Measurements from ENCODE around the gene SCN5A.

SCN5A gene

DNA sequence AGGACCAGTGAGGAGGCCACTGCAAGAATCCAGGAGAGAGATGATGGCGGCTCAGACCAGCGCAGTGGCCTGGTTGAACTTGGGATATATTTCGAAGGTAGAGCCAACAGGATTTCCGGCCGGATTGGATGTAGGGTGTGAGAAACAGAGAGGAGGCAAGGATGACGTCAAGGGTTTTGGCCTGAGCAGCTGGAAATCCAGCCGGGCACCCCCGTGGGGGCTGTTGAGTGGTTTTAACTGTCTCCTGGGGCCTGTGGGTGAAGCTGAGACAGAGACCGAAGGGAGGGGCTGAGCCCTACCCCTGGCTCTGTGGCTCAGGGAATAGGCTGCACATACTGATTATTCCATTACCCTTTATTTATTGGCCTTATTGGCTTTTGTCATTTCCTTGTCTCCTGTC lies 107.7 kb downstream of the SCN5A start:
- DNase-seq (ENCODE audit: low spot score), result no peak

DNA sequence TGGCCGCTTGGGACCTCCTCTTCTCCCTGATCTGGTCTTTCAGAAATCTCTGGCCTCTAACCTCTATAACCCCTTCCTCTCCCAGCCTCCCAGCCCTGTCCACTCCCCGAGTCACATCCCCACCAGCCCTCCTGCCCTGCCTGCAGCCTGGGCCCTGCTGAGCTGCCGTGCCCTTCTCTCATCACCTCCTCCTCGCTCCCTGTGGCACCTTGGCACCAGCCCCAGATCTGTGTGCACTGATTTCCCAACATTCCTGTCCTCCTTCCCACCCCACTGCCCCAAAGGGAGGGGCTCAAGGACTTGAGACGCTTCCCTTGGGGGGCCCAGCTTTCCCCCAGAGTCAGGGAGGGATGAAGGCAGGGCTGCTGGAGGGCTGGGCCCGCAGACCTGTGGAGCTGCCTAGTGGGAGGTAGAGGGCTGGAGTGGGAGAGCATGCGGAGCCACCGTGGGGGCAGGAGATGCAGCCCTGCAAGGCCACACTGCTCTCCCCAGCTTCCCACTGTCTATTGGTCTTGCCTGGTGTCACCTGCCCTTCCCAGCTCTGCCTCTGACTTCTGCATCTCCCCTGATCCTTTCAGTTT lies 110.6 kb downstream of the SCN5A start:
- peak; percentile 32 for DNase-seq (ENCODE audit: low spot score)

DNA sequence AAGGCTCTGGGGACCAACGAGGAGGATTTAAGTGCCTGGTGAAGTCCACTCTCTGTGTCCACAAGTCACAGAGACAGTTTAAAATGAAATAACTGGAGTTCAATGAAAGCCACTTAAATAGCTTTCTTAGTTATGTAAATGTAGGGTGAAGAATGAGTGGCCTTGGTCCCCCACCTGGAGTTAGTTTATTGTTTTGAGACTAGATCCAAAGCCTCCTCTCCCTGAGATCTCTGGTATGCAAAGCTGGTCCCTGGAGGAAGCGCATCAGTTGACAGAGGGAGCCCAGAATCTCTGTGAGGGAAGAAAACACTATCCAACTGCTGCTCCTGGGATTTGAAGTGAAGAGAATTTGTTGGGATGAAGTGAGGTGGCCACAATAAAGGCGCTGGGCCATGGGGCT lies 112.8 kb downstream of the SCN5A start:
- peak; percentile 15 for DNase-seq (ENCODE audit: low spot score)

DNA sequence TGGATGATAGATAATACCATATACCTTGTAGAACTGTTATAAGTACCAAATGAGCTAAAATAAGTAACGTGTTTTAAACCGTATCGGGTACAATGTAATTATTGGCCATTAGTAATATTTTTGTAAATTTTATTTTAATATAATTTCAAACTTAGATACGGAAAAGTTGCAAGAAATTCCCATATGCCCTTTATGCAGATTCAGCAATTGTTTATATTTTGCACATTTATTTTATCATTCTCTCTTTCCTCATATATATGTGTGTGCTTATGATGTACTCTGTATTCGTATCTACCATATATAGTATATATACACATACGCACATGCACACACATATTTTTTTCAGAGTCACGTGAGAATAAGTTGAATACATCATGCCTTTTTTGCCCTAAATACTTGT lies 114.9 kb downstream of the SCN5A start:
- DNase-seq (ENCODE audit: low spot score), result no peak

DNA sequence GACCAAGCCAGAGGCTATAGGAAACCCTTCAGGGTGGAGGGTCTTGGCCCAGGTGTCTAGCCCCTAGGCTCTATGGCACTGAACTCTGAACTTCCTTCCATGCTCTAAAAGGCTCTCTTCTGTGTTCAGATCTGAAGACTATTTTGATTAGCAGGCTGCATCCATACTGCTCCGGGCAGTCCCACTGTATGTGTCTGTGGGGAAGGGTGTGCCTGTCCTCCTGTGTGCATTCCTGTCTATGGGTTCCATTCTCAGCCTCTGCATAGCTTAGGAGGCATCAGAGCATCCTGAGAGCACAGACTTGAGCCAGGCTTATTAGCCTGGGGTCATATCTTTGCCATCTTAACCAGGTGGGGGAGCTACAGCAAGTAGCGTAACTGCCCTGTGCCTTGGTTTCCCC lies 115.3 kb downstream of the SCN5A start:
- DNase-seq (ENCODE audit: low spot score), result peak; percentile 23

DNA sequence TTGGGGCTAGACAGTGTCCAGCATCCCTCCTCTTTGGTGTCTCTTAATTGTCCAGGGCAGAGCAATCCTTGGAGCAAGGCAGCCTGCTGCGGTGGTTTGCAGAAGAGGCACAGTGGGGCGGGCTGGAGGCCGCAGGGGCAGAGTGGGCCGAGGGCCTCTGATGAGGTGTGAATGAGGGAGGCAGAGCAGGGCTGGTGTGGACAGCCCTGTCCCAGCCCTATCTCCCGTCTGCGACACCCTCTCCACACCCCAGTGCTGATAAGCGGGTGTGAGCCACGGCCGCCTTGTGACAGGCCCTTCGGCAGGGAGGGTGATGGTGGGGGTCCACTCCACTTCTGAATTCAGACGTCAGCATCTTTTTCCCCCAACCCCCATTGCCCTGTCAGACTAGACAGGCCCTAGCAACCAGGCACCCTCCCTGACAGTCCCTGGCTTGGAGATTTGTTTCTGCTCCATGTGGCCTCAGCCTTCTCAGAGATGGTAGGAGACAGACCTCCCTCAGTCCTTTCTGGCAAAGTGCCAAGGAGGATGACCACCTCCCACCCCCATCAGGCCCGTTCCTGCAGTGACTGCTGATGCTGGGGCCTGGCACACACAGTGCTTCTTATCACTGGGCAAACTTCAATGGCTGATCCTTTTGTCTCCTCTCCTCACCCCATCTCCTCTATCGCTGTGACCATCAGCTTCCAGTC lies 116.1 kb downstream of the SCN5A start:
- peak; percentile 34 for DNase-seq (ENCODE audit: low spot score)

DNA sequence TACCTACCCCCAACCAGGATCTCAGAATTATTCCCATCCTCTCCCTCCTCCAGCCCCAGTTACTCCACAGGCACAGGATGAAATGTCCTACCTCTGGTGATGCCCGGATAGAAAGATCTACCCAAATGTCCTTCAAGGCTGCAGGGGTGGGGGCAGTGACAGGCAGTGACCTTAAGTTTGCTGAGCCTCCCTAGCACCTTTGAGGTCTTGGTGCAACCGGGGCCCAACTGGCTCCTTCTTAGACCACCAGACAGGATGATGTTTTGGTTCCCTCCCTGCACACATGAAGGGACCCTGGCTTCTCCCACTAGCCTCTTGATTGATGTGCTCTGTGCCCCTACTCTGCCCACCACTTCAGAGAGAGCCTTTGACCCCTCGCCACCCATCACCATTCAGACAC lies 117.0 kb downstream of the SCN5A start:
- peak; percentile 22 for DNase-seq (ENCODE audit: low spot score)

DNA sequence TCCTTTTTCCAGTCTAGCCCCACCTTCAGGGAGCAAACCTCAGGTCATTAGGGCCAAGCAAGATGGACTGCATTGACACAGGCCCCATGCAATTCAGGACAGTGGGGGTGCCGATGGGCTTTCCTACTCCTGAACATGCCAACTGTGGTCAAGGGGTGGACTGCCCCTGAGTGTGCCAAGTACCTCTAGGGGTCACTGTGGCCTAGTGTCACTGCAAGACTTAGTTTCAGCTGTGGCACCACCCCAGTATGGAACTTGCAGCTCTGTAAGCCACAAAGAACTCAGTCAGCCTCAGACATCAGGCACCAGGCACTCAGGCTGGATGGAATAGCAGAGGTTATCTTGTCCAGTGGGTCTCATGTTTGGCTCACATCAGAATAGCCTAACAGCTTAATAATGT lies 121.0 kb downstream of the SCN5A start:
- no peak for DNase-seq (ENCODE audit: low spot score)

DNA sequence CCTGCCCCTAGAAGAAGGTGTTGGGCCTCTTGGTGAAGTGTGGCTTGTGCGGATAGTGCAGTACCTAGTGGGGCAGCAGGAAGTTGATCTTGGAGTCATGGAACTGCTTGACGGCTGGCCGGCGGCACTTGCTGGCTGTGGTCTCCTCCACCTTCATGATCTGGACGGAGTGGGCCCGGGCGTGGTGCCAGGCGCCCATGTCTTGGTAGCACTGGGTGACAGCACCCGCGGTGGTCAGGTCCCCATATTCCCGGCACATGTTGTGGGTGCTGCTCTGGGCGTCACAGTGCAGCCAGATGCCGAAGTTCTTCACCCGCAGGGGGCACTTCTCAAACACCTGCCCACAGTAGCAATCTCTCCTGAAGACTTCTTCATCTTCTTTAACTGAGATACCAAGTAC lies 122.7 kb downstream of the SCN5A start:
- DNase-seq (ENCODE audit: low spot score), result no peak

DNA sequence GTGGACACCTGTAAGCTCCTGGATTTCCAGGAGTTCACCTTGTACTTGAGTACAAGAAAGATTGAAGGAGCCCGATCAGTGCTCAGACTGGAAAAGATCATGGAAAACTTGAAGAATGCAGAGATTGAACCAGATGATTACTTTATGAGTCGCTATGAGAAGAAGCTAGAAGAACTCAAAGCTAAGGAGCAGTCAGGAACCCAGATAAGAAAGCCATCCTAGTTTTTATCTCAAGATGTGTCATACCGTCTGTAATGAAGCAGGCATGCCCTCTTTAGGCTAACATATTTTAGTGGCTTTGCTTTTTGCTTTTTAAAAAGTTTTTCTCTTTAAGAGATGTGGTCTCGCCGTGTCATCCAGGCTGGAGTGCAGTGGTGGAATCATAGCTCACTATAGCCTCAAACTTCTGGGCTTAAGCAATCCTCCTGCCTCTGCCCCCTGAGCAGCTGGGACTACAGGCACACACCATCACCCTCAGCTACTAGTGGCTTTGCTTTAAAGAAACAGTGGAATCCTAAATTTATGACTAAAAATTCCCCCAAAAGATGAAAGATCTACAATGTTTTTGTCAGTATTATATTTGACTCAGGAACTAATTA lies 125.2 kb downstream of the SCN5A start:
- no peak for DNase-seq (ENCODE audit: low spot score)

DNA sequence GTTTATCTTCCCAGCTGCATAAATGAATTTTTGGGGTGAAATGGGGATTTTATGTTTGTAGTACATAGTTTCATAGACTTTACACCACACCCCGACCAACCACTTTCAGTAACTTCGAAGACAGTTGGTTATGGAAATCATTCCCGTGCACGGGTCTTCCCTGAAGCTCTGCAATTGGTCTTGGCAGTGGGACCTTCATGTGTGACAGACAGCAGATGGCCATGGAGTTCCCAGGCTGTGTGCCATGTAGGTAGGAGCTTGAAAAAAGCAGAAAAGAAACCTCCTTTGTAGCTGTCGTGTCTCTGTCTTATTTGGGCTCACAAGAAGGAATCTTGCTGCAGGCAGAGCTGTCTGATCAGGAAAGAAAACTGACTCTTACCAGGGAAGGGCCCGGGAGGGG lies 127.5 kb downstream of the SCN5A start:
- DNase-seq (ENCODE audit: low spot score), result no peak

DNA sequence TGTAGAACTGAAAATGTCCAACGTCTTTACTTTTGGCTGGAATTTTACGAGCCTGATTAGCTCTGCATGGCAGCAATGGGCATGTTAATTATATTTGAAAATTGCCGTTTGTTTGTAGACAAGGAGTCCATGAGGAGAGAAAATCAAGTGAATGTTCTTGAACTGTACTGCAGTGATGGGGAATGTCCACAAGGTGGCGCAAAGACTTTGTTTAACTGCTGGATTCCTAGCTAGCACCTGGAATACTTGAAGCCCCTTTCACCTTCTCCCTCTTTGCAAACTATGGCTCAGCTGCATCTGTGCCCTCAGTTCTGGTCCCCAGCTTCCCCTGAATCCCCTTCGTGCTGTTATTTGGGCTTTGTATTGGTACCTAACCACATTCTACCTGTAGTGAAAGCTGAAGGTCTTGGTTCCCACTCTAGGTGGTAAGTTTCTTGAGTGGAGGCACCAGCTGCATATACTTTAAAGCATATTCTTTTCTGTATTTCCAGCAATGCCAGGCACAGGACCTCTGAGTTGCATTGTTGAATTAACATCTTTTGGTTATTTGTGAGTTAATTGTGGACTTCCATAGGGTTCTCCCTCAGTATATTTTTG lies 128.0 kb downstream of the SCN5A start:
- peak; percentile 76 for DNase-seq (ENCODE audit: low spot score)

DNA sequence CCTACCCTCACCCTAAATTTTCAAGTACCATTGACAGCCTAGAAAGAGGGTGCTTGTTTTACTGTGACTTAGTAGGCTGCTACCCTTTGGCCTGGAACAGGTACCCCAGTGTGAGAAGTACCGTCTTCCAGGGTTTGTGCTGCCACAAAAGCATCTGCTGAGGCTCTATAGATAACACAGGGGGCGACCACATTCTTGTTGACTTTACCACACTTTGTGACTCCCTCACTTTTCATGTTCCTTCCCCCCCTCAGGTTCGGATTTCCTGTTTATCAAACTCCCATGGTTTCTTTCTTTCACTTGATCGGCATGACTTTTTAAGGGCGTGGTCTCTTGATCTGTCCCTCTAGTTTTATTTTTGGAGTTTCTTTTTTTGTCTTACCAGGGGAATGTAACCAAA lies 129.8 kb downstream of the SCN5A start:
- no peak for DNase-seq (ENCODE audit: low spot score)

DNA sequence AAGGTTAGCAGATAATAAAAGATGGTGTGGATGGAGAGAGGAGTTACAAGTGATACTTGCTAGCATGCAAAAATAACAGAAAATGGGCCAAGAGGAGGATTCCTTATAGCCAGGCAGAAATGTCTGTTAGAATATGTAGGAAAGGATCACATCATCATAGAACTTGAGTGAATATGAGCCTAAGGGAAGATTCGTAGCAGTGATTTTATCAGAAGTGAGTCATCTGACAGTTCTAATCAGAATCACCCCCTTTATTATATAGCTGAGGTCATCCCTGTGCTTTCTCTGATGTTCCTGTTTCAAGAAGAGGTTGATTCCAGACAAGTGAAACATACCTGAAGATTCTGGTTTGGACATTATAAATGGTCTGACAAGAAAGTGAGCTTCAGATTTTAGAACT lies 130.5 kb downstream of the SCN5A start:
- DNase-seq (ENCODE audit: low spot score), result no peak

DNA sequence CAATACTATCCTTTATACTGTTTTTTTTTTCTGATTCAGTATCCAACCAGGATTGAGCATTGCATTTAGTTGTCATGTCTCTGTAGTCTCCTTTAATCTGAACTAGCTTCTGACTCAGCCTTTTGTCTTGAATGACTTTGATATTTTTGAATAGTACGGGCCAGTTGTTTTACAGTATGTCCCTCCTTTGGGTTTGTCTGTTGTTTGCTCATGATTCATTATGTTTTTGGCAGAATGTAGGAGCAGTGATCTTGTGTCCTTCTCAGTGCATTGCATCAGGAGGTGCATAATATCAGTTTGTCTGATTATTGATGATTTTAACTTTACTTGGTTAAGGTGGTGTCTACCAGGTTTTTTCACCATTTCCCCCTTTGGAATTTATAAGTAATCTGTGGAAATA lies 132.8 kb downstream of the SCN5A start:
- DNase-seq (ENCODE audit: low spot score), result no peak

DNA sequence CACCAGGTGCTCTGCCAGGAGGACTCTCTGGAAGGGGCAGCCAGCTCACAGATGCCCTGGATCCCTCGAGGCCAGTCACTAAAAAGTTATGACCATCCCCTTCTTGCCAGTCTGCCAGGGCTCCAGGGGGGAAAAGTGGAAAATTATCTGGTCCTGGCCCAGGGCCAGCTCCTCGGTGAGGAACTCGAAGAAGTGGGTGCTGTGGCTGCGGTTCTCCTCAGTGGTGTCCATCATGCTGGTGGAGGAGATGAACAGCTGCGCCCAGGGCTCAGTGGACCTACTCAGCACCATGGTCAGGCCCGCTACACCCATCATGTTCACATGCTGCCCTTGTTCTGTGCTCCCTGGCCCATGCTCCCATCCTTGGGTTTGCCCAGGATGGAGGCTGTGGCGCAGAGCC lies 134.1 kb downstream of the SCN5A start:
- no peak for DNase-seq (ENCODE audit: low spot score)

DNA sequence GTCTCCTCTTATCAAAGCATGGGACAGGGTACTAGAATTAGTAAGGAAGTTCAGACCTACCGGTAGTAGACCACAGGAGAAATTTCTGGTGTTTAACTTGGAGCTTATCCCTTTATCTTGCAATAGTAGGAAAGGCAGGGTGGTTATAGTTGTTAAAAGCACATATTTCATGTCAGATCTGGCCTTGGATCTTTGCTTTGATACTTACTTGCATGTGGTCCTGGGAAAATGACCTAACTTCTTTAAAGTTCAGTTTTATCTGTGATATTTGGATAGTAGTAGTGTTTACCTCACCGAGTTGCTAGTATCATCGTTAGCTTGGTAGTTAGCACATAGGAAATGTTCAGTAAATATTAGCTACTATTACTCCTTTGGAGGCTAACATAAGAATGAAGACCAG lies 137.9 kb downstream of the SCN5A start:
- DNase-seq (ENCODE audit: low spot score), result no peak

DNA sequence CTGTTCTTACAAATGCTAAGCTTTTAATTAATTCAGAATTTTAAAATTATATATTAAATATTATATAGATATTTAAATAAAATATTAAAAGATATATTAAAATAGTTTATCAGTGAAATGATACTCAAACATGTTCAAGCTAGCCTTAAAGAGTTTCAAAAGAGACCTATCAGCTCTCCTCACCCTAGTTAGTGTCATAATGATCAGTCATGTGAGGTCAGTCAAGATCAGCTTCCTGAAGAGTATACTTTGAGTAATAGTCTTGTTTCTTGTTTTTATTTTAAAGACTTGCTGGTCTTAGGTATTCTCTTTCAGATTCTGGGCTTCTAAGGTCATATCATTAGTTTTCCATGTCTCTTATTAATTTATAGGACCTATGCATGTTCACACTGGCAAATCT lies 138.9 kb downstream of the SCN5A start:
- DNase-seq (ENCODE audit: low spot score), result no peak

DNA sequence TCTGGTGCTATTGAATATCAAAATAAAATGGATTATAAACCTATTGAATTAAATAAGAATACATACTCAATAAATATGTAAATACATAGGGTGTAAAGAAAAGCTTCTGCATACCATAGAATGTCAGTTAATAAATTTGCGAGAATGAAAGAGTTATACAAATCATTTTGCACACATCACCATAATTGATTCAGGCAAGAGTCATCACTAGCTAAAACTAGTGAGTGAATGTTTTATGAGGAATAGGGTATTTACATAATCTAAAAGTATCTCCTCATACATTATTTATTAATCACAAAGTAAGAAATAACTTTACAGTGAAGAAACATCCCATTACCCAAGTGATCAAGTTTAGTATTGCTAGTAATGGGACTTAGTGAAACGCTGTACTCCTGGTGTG lies 139.8 kb downstream of the SCN5A start:
- DNase-seq (ENCODE audit: low spot score), result no peak

DNA sequence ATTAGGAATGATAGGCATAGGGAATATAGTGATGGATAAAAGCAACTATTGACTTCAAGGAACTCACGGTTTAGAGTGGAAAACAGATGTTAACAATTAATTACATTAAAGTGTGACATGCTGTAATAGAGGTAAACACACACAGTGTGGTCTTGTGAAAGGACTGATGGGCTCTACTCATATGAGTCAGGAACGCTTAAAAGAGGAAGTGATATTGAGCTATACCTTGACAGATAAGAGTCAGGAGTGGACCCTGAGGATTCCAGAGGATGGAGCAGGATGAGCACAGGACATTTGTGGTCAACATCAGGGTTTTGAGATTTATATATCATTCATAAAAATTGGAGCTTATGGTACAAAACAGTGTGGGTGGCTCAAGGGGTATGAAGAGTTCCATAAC lies 142.4 kb downstream of the SCN5A start:
- DNase-seq (ENCODE audit: low spot score), result no peak

DNA sequence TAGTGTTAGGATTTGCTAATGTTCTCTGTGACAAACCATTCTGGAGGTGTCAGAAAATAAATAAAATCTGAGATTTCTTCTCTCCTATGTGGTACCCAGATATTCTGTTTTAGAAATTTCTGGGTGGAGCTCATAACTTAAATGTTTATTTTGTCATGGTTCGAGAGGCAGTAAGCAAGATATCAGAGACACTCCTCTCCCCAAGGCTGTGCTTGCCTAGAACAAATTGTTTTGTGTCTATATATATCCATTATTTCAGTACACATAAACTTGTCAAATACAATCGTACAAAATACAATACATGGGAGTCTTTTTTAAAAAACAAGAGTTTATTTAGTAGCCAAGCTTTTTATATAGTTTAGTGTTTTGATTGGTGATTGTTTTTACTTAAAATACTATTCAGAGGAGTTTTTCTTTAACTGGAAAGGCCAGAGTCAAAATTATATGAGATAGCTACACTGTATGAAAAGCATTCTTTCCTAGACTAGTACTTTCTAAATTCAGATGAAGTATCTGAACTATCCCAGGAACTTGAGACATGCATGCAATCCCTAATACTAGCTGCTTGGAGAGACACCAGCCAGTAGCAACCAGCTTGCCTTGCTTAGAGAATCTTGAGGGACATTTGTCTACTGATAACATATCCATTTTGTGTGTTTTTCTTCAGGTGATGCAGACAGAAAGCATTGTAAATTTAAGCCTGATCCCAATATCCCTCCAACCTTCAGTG lies 148.6 kb downstream of the SCN5A start:
- no peak for DNase-seq (ENCODE audit: low spot score)
